Kidney epithelial cell (primary cell): Measurements from ENCODE around the gene RGS2. TPM values are rescaled to one million over a fixed set of nuclear protein-coding genes. Genes with fewer than 3 reads are reported as not detected.

Experiments used
- DNase-seq: peaks from one replicate; pipeline ENCODE4 v3.0.0-alpha.2; 2010; ENCODE audit warnings: low read depth
- H3K27me3 ChIP-seq: 2 replicates; pipeline ENCODE4 v1.6.0; 2011; ENCODE audit warnings: low read length; ENCODE audit not compliant: control insufficient read depth, insufficient read depth
- H3K36me3 ChIP-seq: 2 replicates; pipeline ENCODE4 v1.5.1; 2011; ENCODE audit warnings: low read length; ENCODE audit not compliant: control insufficient read depth, insufficient read depth
- H3K4me3 ChIP-seq: 2 replicates; pipeline ENCODE4 v1.5.1; 2011; ENCODE audit warnings: low read depth, mild to moderate bottlenecking, control low read depth, low read length
- CTCF ChIP-seq: IDR thresholded peaks from 2 replicates; pipeline ENCODE4 v1.5.1; 2011; ENCODE audit warnings: mild to moderate bottlenecking, moderate library complexity, low read length, control low read depth, inconsistent platforms; ENCODE audit not compliant: insufficient read depth, poor library complexity, severe bottlenecking
- total RNA-seq: library from RNA; depleted of rRNA; stranded (reverse); fragments of >200 nt; gene quantifications from 2 replicates; pipeline ENCODE4 v1.2.3, GENCODE V29; 2015

RGS2 gene
- total RNA-seq, 1 donor from 2014 or later, result 1.9 TPM

- no peak for DNase-seq
- no peaks in the 10 kb centered on the region for H3K27me3 ChIP-seq
- no peak for TF ChIP-seq CTCF
- no peak overlapping the region for H3K4me3 ChIP-seq
- H3K36me3 ChIP-seq, result no peaks in the 10 kb centered on the region
Measured at GRCh38 chr1:192789871-192790270, 19.0 kb upstream of the RGS2 start.

GRCh38 chr1:192792628-192793027, 16.2 kb upstream of the RGS2 start:
- H3K4me3 ChIP-seq, result no peak overlapping the region
- TF ChIP-seq CTCF, result no peak
- DNase-seq, result no peak

GRCh38 chr1:192793983-192794767, 14.7 kb upstream of the RGS2 start:
- Histone ChIP-seq H3K36me3 (no peaks in the 10 kb centered on the region), H3K27me3 (no peaks in the 10 kb centered on the region), H3K4me3 (no peak overlapping the region)
- TF ChIP-seq CTCF, result no peak
- DNase-seq, result no peak

More at GRCh38 chr1:192792628-192793027, 16.2 kb upstream of the RGS2 start:
- no peaks in the 10 kb centered on the region for H3K36me3 ChIP-seq
- H3K27me3 ChIP-seq, result no peaks in the 10 kb centered on the region

- no peak for TF ChIP-seq CTCF
Measured at GRCh38 chr1:192794768-192795035, 14.1 kb upstream of the RGS2 start.

GRCh38 chr1:192795916-192796618, 12.8 kb upstream of the RGS2 start:
- no peaks in the 10 kb centered on the region for H3K27me3 ChIP-seq
- TF ChIP-seq CTCF, result no peak
- no peak for DNase-seq

More at GRCh38 chr1:192794768-192795035, 14.1 kb upstream of the RGS2 start:
- H3K27me3 ChIP-seq, result no peaks in the 10 kb centered on the region
- no peak for DNase-seq
- H3K4me3 ChIP-seq, result no peak overlapping the region
- H3K36me3 ChIP-seq, result no peaks in the 10 kb centered on the region

More at GRCh38 chr1:192795916-192796618, 12.8 kb upstream of the RGS2 start:
- Histone ChIP-seq H3K4me3 (no peak overlapping the region), H3K36me3 (no peaks in the 10 kb centered on the region)
